Pancreas (tissue), 10 donors: ENCODE data around the gene SLC44A1. TPM values are rescaled to one million over a fixed set of nuclear protein-coding genes. Genes with fewer than 3 reads are reported as not detected.

Experiments used
- ATAC-seq, 4 donors: fragments of 200-7000 bp; cut with Tn5 transposase; one replicate each; pipeline versions ENCODE4 v1.8.0 to v1.9.1; 2020; ENCODE audit warnings: mild to moderate bottlenecking in 4 of 4, moderate library complexity in 4 of 4
- DNase-seq, 6 donors: peaks; one replicate each; pipeline ENCODE4 v3.0.0-alpha.2; 2020
- FAIRE-seq: peaks from 2 replicates; lab custom pipeline; 2012; peaks lifted over from hg19 to GRCh38; lab: Jason Lieb, UNC
- H3K27ac ChIP-seq, 4 donors: fragments of 200-600 bp; sonication (generic); 1 replicate in 3 of 4; 2 replicates in 1 of 4; pipeline versions ENCODE4 v1.5.0 to v1.8.0; 2020
- H3K27me3 ChIP-seq, 4 donors: fragments of 200-600 bp; one replicate each; pipeline ENCODE4 v1.8.0; 2021
- H3K36me3 ChIP-seq, 3 donors: fragments of 200-600 bp; sonication (generic) in 1 of 3; one replicate each; pipeline versions ENCODE4 v1.5.0 to v1.8.0; 2020 to 2021
- H3K4me1 ChIP-seq, 3 donors: fragments of 200-600 bp; one replicate each; pipeline ENCODE4 v1.8.0; 2021
- H3K4me3 ChIP-seq, 4 donors: fragments of 200-600 bp; sonication (generic) in 2 of 4; one replicate each; pipeline versions ENCODE4 v1.5.0 to v1.8.0; 2020 to 2021
- H3K9me3 ChIP-seq, 4 donors: fragments of 200-600 bp; one replicate each; pipeline ENCODE4 v1.8.0; 2021
- CTCF ChIP-seq, 4 donors: fragments of 200-600 bp; sonication (generic) in 3 of 4; IDR thresholded peaks; one replicate each; pipeline versions ENCODE4 v1.5.0 to v1.8.0; 2021; ENCODE audit warnings: antibody characterized with exemption in 4 of 4
- WGBS, 2 donors: extraction: QIAGEN DNeasy Blood & Tissue Kit; methylation state at CpG; one replicate each; pipeline ENCODE4 v1.1.7; 2013; 5-methylcytosine and 5-hydroxymethylcytosine counted together
- intact Hi-C, 3 donors: fragments of 100-400 bp; cut with DNase I; formaldehyde crosslinking; loops; one replicate each; pipeline versions ENCODE4 v1.11.1 to v1.14.2; 2022
- polyA plus RNA-seq, 2 donors: library from polyadenylated mRNA; stranded (reverse); fragments of 200-250 nt; gene quantifications; one replicate each; pipeline ENCODE4 v1.2.3, GENCODE V29; 2013
- total RNA-seq, 6 donors: library from RNA; stranded (reverse); fragmentation: NEBNext Ultra II Directional in 4 of 6; extraction: Animal tissue kit (Norgen Biotek cat#: 25700) in 4 of 6; gene quantifications; one replicate each; pipeline versions ENCODE4 v1.2.1 to v1.2.4, GENCODE V29; 2021 to 2023
- donor health status: healthy with polysubstance abuse.
- donor health status: DM: no; HTN: no; CAD: no; lungs with moderate emphysema.
- donor health status: DM: no; HTN: no; CAD: no.
- donor health status: control.
- donor health status: control.
- donor health status: Bipolar disorder and iron deficiency.
- donor health status: DM: yes; HTN: yes; CAD: no.
- donor health status: DM: no; HTN: no; CAD: no.
- donor health status: DM: no; HTN: no; CAD: no.
- donor health status: DM: yes; HTN: yes; CAD: no.

The SLC44A1 gene
- total and polyA plus RNA-seq, 8 donors = 4.6 to 32.3 (median 19.3) TPM

- intact Hi-C loops = no loop called here
- no peaks in the 10 kb centered on the region for H3K36me3 ChIP-seq
- FAIRE-seq (no peak), ATAC-seq (no peak), DNase-seq (no peak)
- H3K9me3 ChIP-seq = no peaks in the 10 kb centered on the region
- H3K27ac ChIP-seq = no peak overlapping the region
- WGBS, 2 donors = 91 to 93% methylated on average over 2 of the region's 2 CpGs
- no peaks in the 10 kb centered on the region for H3K27me3 ChIP-seq
- H3K4me1 ChIP-seq = peaks cover under 1 to 7% (median under 1%) of the 10 kb centered on the region in 3 donors
- no peak overlapping the region for H3K4me3 ChIP-seq
- TF ChIP-seq CTCF (IDR thresholded peaks at IDR 0.05) = no peak
Observed at GRCh38 chr9:105280691-105281090, 36.2 kb downstream of the SLC44A1 start.

GRCh38 chr9:105281272-105281671 lies 36.8 kb downstream of the SLC44A1 start:
- intact Hi-C loops = no loop called here
- Histone ChIP-seq H3K4me1 (peaks cover 0 to 7% (median 0%) of the 10 kb centered on the region in 3 donors), H3K27me3 (no peaks in the 10 kb centered on the region), H3K9me3 (no peaks in the 10 kb centered on the region), H3K36me3 (no peaks in the 10 kb centered on the region), H3K4me3 (no peak overlapping the region), H3K27ac (no peak overlapping the region)
- FAIRE-seq (no peak), DNase-seq (no peak), ATAC-seq (no peak)
- no peak for TF ChIP-seq CTCF (IDR thresholded peaks at IDR 0.05)
- WGBS, 2 donors = 92 to 94% methylated on average over 4 of the region's 4 CpGs

- intact Hi-C loops = no loop called here
- WGBS, 2 donors = 90 to 100% methylated on average over 1 of the region's 1 CpG
- peaks cover 0 to 7% (median 0%) of the 10 kb centered on the region in 3 donors for H3K4me1 ChIP-seq
- H3K27me3 ChIP-seq = no peaks in the 10 kb centered on the region
- H3K9me3 ChIP-seq = no peaks in the 10 kb centered on the region
- FAIRE-seq (no peak), DNase-seq (no peak), ATAC-seq (no peak)
- TF ChIP-seq CTCF (IDR thresholded peaks at IDR 0.05) = no peak
- H3K27ac ChIP-seq = no peak overlapping the region
- H3K4me3 ChIP-seq = no peak overlapping the region
- no peaks in the 10 kb centered on the region for H3K36me3 ChIP-seq
Observed at GRCh38 chr9:105281926-105282325, 37.5 kb downstream of the SLC44A1 start.

DNA sequence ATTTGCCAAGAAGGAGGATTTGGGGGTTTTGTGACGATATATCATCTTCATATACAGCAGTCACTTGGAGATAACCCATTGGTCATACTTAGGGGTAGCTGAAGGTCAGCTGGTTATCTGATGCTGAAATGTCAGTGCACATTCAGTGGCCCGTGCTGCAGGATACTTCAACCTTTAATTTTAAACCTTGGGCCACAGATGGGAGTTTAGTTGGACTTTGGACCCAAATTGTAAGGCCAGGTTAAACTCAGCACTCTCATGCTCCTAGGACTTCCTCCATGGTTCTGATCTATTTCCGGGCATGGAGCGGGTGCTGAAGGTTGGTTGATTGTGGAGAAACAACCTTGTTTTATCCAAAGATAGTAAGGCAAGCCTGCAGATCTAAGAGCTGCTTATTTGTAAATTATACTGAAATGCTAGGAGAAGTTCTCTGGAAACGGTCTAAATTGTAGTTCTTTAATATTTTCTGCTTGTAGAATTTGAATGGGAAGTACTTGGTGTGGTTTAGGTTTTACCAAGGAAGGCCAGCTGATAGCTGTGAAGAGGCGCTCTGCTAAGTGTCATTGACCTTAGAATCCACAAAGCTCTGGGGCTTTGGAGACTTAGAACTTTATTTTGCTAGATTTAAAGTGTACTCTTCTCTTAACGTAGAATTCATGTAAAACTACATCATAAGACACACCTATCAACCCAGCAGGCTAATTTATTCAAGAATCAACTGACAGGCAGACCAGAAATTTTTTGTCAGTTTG lies 38.6 kb downstream of the SLC44A1 start:
- Histone ChIP-seq H3K36me3 (no peaks in the 10 kb centered on the region), H3K4me1 (peaks cover 0 to 7% (median 0%) of the 10 kb centered on the region in 3 donors), H3K27me3 (no peaks in the 10 kb centered on the region), H3K27ac (no peak overlapping the region), H3K9me3 (no peaks in the 10 kb centered on the region), H3K4me3 (no peak overlapping the region)
- no peak for FAIRE-seq
- WGBS, 2 donors = 69 to 77% methylated on average over 7 of the region's 7 CpGs
- no peak for DNase-seq
- intact Hi-C loops = no loop called here
- TF ChIP-seq CTCF (IDR thresholded peaks at IDR 0.05) = no peak
- peak in 1 of 4 donors; percentile 23 for ATAC-seq

GRCh38 chr9:105283795-105284194 lies 39.3 kb downstream of the SLC44A1 start:
- intact Hi-C loops = no loop called here
- Histone ChIP-seq H3K27me3 (no peaks in the 10 kb centered on the region), H3K27ac (no peak overlapping the region), H3K9me3 (no peaks in the 10 kb centered on the region), H3K4me1 (peaks cover 0 to 7% (median 0%) of the 10 kb centered on the region in 3 donors), H3K4me3 (no peak overlapping the region), H3K36me3 (no peaks in the 10 kb centered on the region)
- FAIRE-seq (no peak), ATAC-seq (no peak), DNase-seq (no peak)
- no peak for TF ChIP-seq CTCF (IDR thresholded peaks at IDR 0.05)
- WGBS, 2 donors = 90 to 94% methylated on average over 1 of the region's 1 CpG
